H1 (cell line): ENCODE data around the gene ID1. TPM values are rescaled to one million over a fixed set of nuclear protein-coding genes. Genes with fewer than 3 reads are reported as not detected.

Experiments
- ASH2L ChIP-seq: fragments of 200-600, 300-600 bp; sonication (generic); IDR thresholded peaks from one replicate; pipeline ENCODE4 v1.7.1; 2017; ENCODE audit warnings: low read length
- BCL11A ChIP-seq, 2 experiments: IDR thresholded peaks; one replicate each; pipeline ENCODE4 v1.6.1; 2011; ENCODE audit warnings: low read depth in 2 of 2, low read length in 2 of 2, mild to moderate bottlenecking in 2 of 2
- CBX5 ChIP-seq: fragments of 300-800, 300-1000 bp; sonication (generic); IDR thresholded peaks from 2 replicates; pipeline ENCODE4 v1.7.1; 2016; ENCODE audit warnings: antibody characterized with exemption, low read length, low read depth
- CBX8 ChIP-seq: fragments of 300-800, 300-1000 bp; sonication (generic); IDR thresholded peaks from 2 replicates; pipeline ENCODE4 v1.7.1; 2016; ENCODE audit warnings: low read depth, low read length, borderline replicate concordance
- CHD1 ChIP-seq: IDR thresholded peaks from 2 replicates; pipeline ENCODE4 v1.6.1; 2012; ENCODE audit warnings: low read depth, low read length, improper control_type of control experiment
- FOSL1 ChIP-seq: IDR thresholded peaks from 2 replicates; pipeline ENCODE4 v1.6.1; 2011; ENCODE audit warnings: mild to moderate bottlenecking, low read depth, low read length, moderate library complexity; ENCODE audit not compliant: insufficient read depth
- GTF2F1 ChIP-seq: IDR thresholded peaks from 2 replicates; pipeline ENCODE4 v1.6.1; 2012; ENCODE audit warnings: low read depth, low read length, improper control_type of control experiment, borderline replicate concordance
- KDM4A ChIP-seq: IDR thresholded peaks from one replicate; pipeline ENCODE4 v1.7.1; 2012; ENCODE audit warnings: low read depth, mild to moderate bottlenecking, moderate library complexity, low read length, inconsistent platforms; ENCODE audit not compliant: severe bottlenecking
- MAX ChIP-seq: IDR thresholded peaks from 2 replicates; pipeline ENCODE4 v1.6.1; 2012; ENCODE audit warnings: inconsistent platforms
- NANOG ChIP-seq: IDR thresholded peaks from 2 replicates; pipeline ENCODE4 v1.6.1; 2011; ENCODE audit warnings: low read length, low read depth, mild to moderate bottlenecking, inconsistent platforms; ENCODE audit not compliant: insufficient read depth, poor library complexity, severe bottlenecking
- NRF1 ChIP-seq: IDR thresholded peaks from 2 replicates; pipeline ENCODE4 v1.6.1; 2011; ENCODE audit warnings: mild to moderate bottlenecking, low read depth, low read length, improper control_type of control experiment
- POLR2A ChIP-seq, 2 experiments: IDR thresholded peaks; 1 replicate in 1 of 2; 2 replicates in 1 of 2; pipeline ENCODE4 v1.6.1; 2011; ENCODE audit warnings: low read depth in 2 of 2, low read length in 2 of 2, mild to moderate bottlenecking in 2 of 2; ENCODE audit errors: control extremely low read depth in 1 of 2
- POU5F1 ChIP-seq: IDR thresholded peaks from 2 replicates; pipeline ENCODE4 v1.6.1; 2011; ENCODE audit warnings: low read depth, mild to moderate bottlenecking, low read length, moderate library complexity
- RNF2 ChIP-seq: fragments of 200-900, 300-1000 bp; sonication (generic); IDR thresholded peaks from 2 replicates; pipeline ENCODE4 v1.7.1; 2016; ENCODE audit warnings: borderline replicate concordance, low read depth, mild to moderate bottlenecking, antibody characterized with exemption, low read length; ENCODE audit not compliant: poor library complexity, severe bottlenecking; ENCODE audit errors: missing control alignments
- SUZ12 ChIP-seq: fragments of 200-600 bp; sonication (generic); IDR thresholded peaks from 2 replicates; pipeline ENCODE4 v1.6.1; 2012; ENCODE audit warnings: mild to moderate bottlenecking, inconsistent platforms, low read length, moderate library complexity, mixed read lengths
- TCF12 ChIP-seq: IDR thresholded peaks from 2 replicates; pipeline ENCODE4 v1.6.1; 2011; ENCODE audit warnings: low read depth, mild to moderate bottlenecking, low read length
- TEAD4 ChIP-seq: IDR thresholded peaks from 2 replicates; pipeline ENCODE4 v1.6.1; 2012; ENCODE audit warnings: low read depth, low read length, inconsistent platforms, mixed read lengths
- polyA plus RNA-seq, 7 experiments: library from polyadenylated mRNA; depleted of rRNA in 3 of 7; stranded (reverse) in 5 of 7; unstranded in 2 of 7; fragments of >200 nt in 5 of 7; fragments of 200-250 nt in 2 of 7; gene quantifications; 1 replicate in 5 of 7; 2 replicates in 1 of 7; 4 replicates in 1 of 7; pipeline versions ENCODE4 v1.2.1 to v1.2.3, GENCODE V29; 2011 to 2013; ENCODE audit warnings: missing spikeins in 2 of 7, mixed read lengths in 2 of 7
- total RNA-seq: library from RNA; stranded (reverse); fragmentation: NEBNext Ultra II Directional; extraction: Animal tissue kit (Norgen Biotek cat#: 25700); gene quantifications from 2 replicates; pipeline ENCODE4 v1.2.1, GENCODE V29; 2021

ID1 gene
- total and polyA plus RNA-seq, 2 of the 8 experiments (the other 6 are each of a cell fraction or from before 2014, with no cell fraction given): 120 to 357 TPM

GRCh38 chr20:31605902-31606803 lies 1.1 kb downstream of the ID1 start (continued):
- peak; percentile 35 for TF ChIP-seq ASH2L
- peak; percentile 63; the same call in 1 of the 2 replicates for TF ChIP-seq CHD1
- TF ChIP-seq POU5F1: no peak
- TF ChIP-seq TCF12: peak; percentile 74; the same call in 1 of the 2 replicates
- peak; percentile 29 for TF ChIP-seq KDM4A
- TF ChIP-seq CBX8: no peak
- no peak for TF ChIP-seq SUZ12
- no peak for TF ChIP-seq GTF2F1
- no peak for TF ChIP-seq BCL11A (IDR thresholded peaks at IDR 0.05; ENCODE audit: low read depth in 2 of 2, low read length in 2 of 2)
- peak; percentile 47 for TF ChIP-seq RNF2
- no peak for TF ChIP-seq MAX
- TF ChIP-seq NRF1: no peak
- TF ChIP-seq TEAD4: no peak
- no peak for TF ChIP-seq CBX5
- TF ChIP-seq POLR2A (IDR thresholded peaks at IDR 0.05; ENCODE audit: control extremely low read depth in 1 of 2, low read depth in 2 of 2, low read length in 2 of 2): peak in 1 of 2 experiments; percentile 77; a peak in 1 of 3 replicates
- TF ChIP-seq FOSL1: no peak
- TF ChIP-seq NANOG: peak; percentile 63
